Measurements from ENCODE around the gene SLC7A6.

Gene SLC7A6

GRCh38 chr16:68264128-68265077 lies at the start of gene SLC7A6:
TSS of gene SLC7A6 (plus strand) at chr16:68264526. CDS start at chr16:68274727, 10,201 bp downstream.
- no peak for FAIRE-seq
- TF ChIP-seq POLR2A (IDR thresholded peaks at IDR 0.05; ENCODE audit: low read depth, low read length): peak; percentile 88
- DNase-seq (ENCODE audit: insufficient read length, low spot score): peak; percentile 84

GRCh38 chr16:68214726-68215125 lies 49.6 kb upstream of the SLC7A6 start:
- TF ChIP-seq POLR2A (IDR thresholded peaks at IDR 0.05; ENCODE audit: low read depth, low read length): no peak
- DNase-seq (ENCODE audit: insufficient read length, low spot score): no peak
- FAIRE-seq: no peak

GRCh38 chr16:68215302-68215701 lies 49.0 kb upstream of the SLC7A6 start:
- no peak for FAIRE-seq

GRCh38 chr16:68216240-68216639 lies 48.1 kb upstream of the SLC7A6 start:
- TF ChIP-seq POLR2A (IDR thresholded peaks at IDR 0.05; ENCODE audit: low read depth, low read length): no peak
- no peak for DNase-seq (ENCODE audit: insufficient read length, low spot score)
- no peak for FAIRE-seq

More at GRCh38 chr16:68215302-68215701, 49.0 kb upstream of the SLC7A6 start:
- no peak for DNase-seq (ENCODE audit: insufficient read length, low spot score)
- TF ChIP-seq POLR2A (IDR thresholded peaks at IDR 0.05; ENCODE audit: low read depth, low read length): no peak

- no peak for DNase-seq (ENCODE audit: insufficient read length, low spot score)
- no peak for TF ChIP-seq POLR2A (IDR thresholded peaks at IDR 0.05; ENCODE audit: low read depth, low read length)
- FAIRE-seq: no peak
Measured at GRCh38 chr16:68217506-68217905, 46.8 kb upstream of the SLC7A6 start.

GRCh38 chr16:68219725-68220351 lies 44.5 kb upstream of the SLC7A6 start:
- no peak for TF ChIP-seq POLR2A (IDR thresholded peaks at IDR 0.05; ENCODE audit: low read depth, low read length)
- DNase-seq (ENCODE audit: insufficient read length, low spot score) (no peak), FAIRE-seq (no peak)

GRCh38 chr16:68223072-68223471 lies 41.3 kb upstream of the SLC7A6 start:
- no peak for DNase-seq (ENCODE audit: insufficient read length, low spot score)
- no peak for TF ChIP-seq POLR2A (IDR thresholded peaks at IDR 0.05; ENCODE audit: low read depth, low read length)
- no peak for FAIRE-seq

GRCh38 chr16:68226116-68226515 lies 38.2 kb upstream of the SLC7A6 start:
- FAIRE-seq (no peak), DNase-seq (ENCODE audit: insufficient read length, low spot score) (no peak)

GRCh38 chr16:68227183-68227793 lies 37.0 kb upstream of the SLC7A6 start:
- FAIRE-seq (no peak), DNase-seq (ENCODE audit: insufficient read length, low spot score) (no peak)
- no peak for TF ChIP-seq POLR2A (IDR thresholded peaks at IDR 0.05; ENCODE audit: low read depth, low read length)

More at GRCh38 chr16:68226116-68226515, 38.2 kb upstream of the SLC7A6 start:
- no peak for TF ChIP-seq POLR2A (IDR thresholded peaks at IDR 0.05; ENCODE audit: low read depth, low read length)

GRCh38 chr16:68227850-68228553 lies 36.3 kb upstream of the SLC7A6 start:
- DNase-seq (ENCODE audit: insufficient read length, low spot score) (no peak), FAIRE-seq (no peak)
- TF ChIP-seq POLR2A (IDR thresholded peaks at IDR 0.05; ENCODE audit: low read depth, low read length): no peak

- FAIRE-seq: no peak
- TF ChIP-seq POLR2A (IDR thresholded peaks at IDR 0.05; ENCODE audit: low read depth, low read length): no peak
- DNase-seq (ENCODE audit: insufficient read length, low spot score): no peak
Measured at GRCh38 chr16:68228652-68229051, 35.7 kb upstream of the SLC7A6 start.

- DNase-seq (ENCODE audit: insufficient read length, low spot score) (no peak), FAIRE-seq (peak; percentile 27)
- TF ChIP-seq POLR2A (IDR thresholded peaks at IDR 0.05; ENCODE audit: low read depth, low read length): no peak
Measured at GRCh38 chr16:68229431-68230175, 34.7 kb upstream of the SLC7A6 start.

GRCh38 chr16:68230176-68230571 lies 34.2 kb upstream of the SLC7A6 start:
- FAIRE-seq (no peak), DNase-seq (ENCODE audit: insufficient read length, low spot score) (no peak)
- TF ChIP-seq POLR2A (IDR thresholded peaks at IDR 0.05; ENCODE audit: low read depth, low read length): no peak

Measured in H54 (cell line).